ENCODE results near the gene PIWIL4. TPM values are rescaled to one million over a fixed set of nuclear protein-coding genes. Genes with fewer than 3 reads are reported as not detected.
A peak's percentile ranks its signal among the peaks of the same experiment; 100 is the strongest.

Gene PIWIL4
- total and polyA plus RNA-seq, 9 of the 15 experiments (the other 6 are each of a cell fraction or from before 2014, with no cell fraction given) = 6.3 to 17.0 (median 10.8) TPM

- TF ChIP-seq ZC3H8 (IDR thresholded peaks at IDR 0.05) (no peak), NUFIP1 (IDR thresholded peaks at IDR 0.05; ENCODE audit: partially characterized antibody) (no peak), COPS2 (conservative IDR thresholded peaks at IDR 0.05) (no peak), CBX3 (IDR thresholded peaks at IDR 0.05; ENCODE audit: borderline replicate concordance in 1 of 2, low read length in 2 of 2) (no peak), CUX1 (CRISPR knock-in tag; IDR thresholded peaks at IDR 0.05) (no peak), SUPT5H (IDR thresholded peaks at IDR 0.05) (no peak), TRIM28 (IDR thresholded peaks at IDR 0.05) (no peak), ZNF431 (CRISPR knock-in tag; IDR thresholded peaks at IDR 0.05) (no peak), ZNF592 (IDR thresholded peaks at IDR 0.05) (no peak), TBL1XR1 (IDR thresholded peaks at IDR 0.05; ENCODE audit: low read length in 2 of 2) (no peak), SLC30A9 (CRISPR knock-in tag; IDR thresholded peaks at IDR 0.05) (no peak), RFX5 (IDR thresholded peaks at IDR 0.05; ENCODE audit: low read depth, low read length) (no peak), SMARCA4 (IDR thresholded peaks at IDR 0.05) (no peak), LARP7 (IDR thresholded peaks at IDR 0.05) (no peak)
- no TSS peak for BruUV-seq (replicated peaks)
- in situ Hi-C loops (cut with MboI) = no loop called here
Measured at GRCh38 chr11:94599510-94599909, 32.3 kb downstream of the PIWIL4 start.

More at GRCh38 chr11:94599510-94599909, 32.3 kb downstream of the PIWIL4 start:
- DNase-seq (ENCODE audit: extremely low read depth in 1 of 4, low spot score in 3 of 4) (no peak), ATAC-seq (no peak), FAIRE-seq (peak; percentile 11)
- Histone ChIP-seq H3K9me3 (replicated peaks; ENCODE audit: control insufficient read depth, insufficient read depth, low read depth, low read length) (no peaks in the 10 kb centered on the region), H3K27me3 (ENCODE audit: control insufficient read depth in 2 of 2, insufficient read depth in 2 of 2, low read length in 2 of 2) (peaks cover 0 to 3% of the 10 kb centered on the region in 2 experiments; a peak in 1 of 5 replicates), H3K9ac (ENCODE audit: insufficient read depth in 1 of 2, low read depth in 2 of 2, low read length in 2 of 2) (no peak overlapping the region), H3K4me1 (replicated peaks in 1 of 2; ENCODE audit: control insufficient read depth in 2 of 2, insufficient read depth in 2 of 2, low read length in 2 of 2) (no peaks in the 10 kb centered on the region), H3K9me1 (ENCODE audit: control insufficient read depth, insufficient read depth, low read length) (no peaks in the 10 kb centered on the region), H3K79me2 (ENCODE audit: control insufficient read depth, insufficient read depth, low read length) (no peaks in the 10 kb centered on the region), H3K4me2 (ENCODE audit: insufficient read depth, low read length) (no peak overlapping the region), H3K4me3 (no peak overlapping the region), H3K27ac (ENCODE audit: extremely low read depth, low read depth, low read length) (no peak overlapping the region), H4K20me1 (replicated peaks; ENCODE audit: control insufficient read depth, insufficient read depth, low read length) (no peaks in the 10 kb centered on the region), H3K36me3 (ENCODE audit: control insufficient read depth, insufficient read depth, low read length) (peaks cover 20% of the 10 kb centered on the region; the same call in 1 of the 3 replicates), H2AFZ (ENCODE audit: low read depth, low read length) (no peak overlapping the region)
- CTCF ChIA-PET (ENCODE audit: low intra/inter-chr PET ratio) = interaction anchor here (0.6 kb wide), 1 partner anchor 78 kb away, joined by 3 read pairs; no protein-coding TSS in a partner anchor
- intact Hi-C loops (cut with micrococcal nuclease) = no loop called here
- POLR2A ChIA-PET = interaction anchor here (0.8 kb wide), 1 partner anchor 78 kb away, joined by 3 read pairs; no protein-coding TSS in a partner anchor
- WGBS (ENCODE audit: insufficient coverage, low coverage, missing lambda C conversion rate) = 20% methylated on average over 3 of the region's 3 CpGs
